K562 (cell line): Measurements from ENCODE around the gene AURKB. TPM values are rescaled to one million over a fixed set of nuclear protein-coding genes. Genes with fewer than 3 reads are reported as not detected.
A peak's percentile ranks its signal among the peaks of the same experiment; 100 is the strongest.

Experiments
- ATAC-seq: fragments of 200-7000 bp; cut with Tn5 transposase; 3 replicates; pipeline ENCODE4 v1.9.1; 2020; ENCODE audit warnings: moderate library complexity
- BruUV-seq: library from RNA; stranded (reverse); fragments of 400-500 nt; replicated peaks from 2 replicates; lab custom pipeline; 2021; lab: Mats Ljungman, UMichigan
- CTCF ChIA-PET: fragments of 300-600 bp; formaldehyde crosslinking; extraction: SDS; loops from one replicate; lab custom pipeline; 2021; ENCODE audit warnings: low intra/inter-chr PET ratio; lab: Yijun Ruan, JAX
- POLR2A ChIA-PET: fragments of 300-600, 350-650 bp; sonication (Branson Sonifier 250); formaldehyde crosslinking; extraction: SDS; loops from one replicate; lab custom pipeline; 2021; ENCODE audit warnings: antibody characterized with exemption, inconsistent platforms; lab: Yijun Ruan, JAX
- DNase-seq, 4 experiments: peaks; one replicate each; pipeline versions ENCODE4 v3.0.0 to v3.0.0-alpha.2; 2011 to 2018; ENCODE audit warnings: low spot score in 3 of 4, mixed read lengths in 3 of 4; ENCODE audit errors: extremely low read depth in 1 of 4
- FAIRE-seq: peaks from 2 replicates; lab custom pipeline; 2011; peaks lifted over from hg19 to GRCh38; lab: Jason Lieb, UNC
- H2AFZ ChIP-seq: 2 replicates; pipeline ENCODE4 v1.6.0; 2011; ENCODE audit warnings: low read depth, low read length, control low read depth, inconsistent platforms
- H3K27ac ChIP-seq: fragments of 200-600 bp; 3 replicates; pipeline ENCODE4 v1.8.0; 2011; ENCODE audit warnings: low read depth, mild to moderate bottlenecking, control low read depth, inconsistent platforms, low read length, moderate library complexity, mixed read lengths; ENCODE audit errors: extremely low read depth
- H3K27me3 ChIP-seq, 2 experiments: fragments of 300-600 bp in 1 of 2; 2 replicates in 1 of 2; 3 replicates in 1 of 2; pipeline versions ENCODE4 v1.6.0 to v1.8.0; 2011; ENCODE audit warnings: inconsistent platforms in 2 of 2, low read length in 2 of 2, mild to moderate bottlenecking in 1 of 2, mixed read lengths in 1 of 2, moderate library complexity in 1 of 2; ENCODE audit not compliant: control insufficient read depth in 2 of 2, insufficient read depth in 2 of 2
- H3K36me3 ChIP-seq: fragments of 300-600 bp; 3 replicates; pipeline ENCODE4 v1.8.0; 2011; ENCODE audit warnings: mild to moderate bottlenecking, low read length, inconsistent platforms; ENCODE audit not compliant: control insufficient read depth, insufficient read depth
- H3K4me1 ChIP-seq, 2 experiments: fragments of 200-600 bp in 1 of 2; replicated peaks in 1 of 2; 2 replicates in 1 of 2; 3 replicates in 1 of 2; pipeline versions ENCODE4 v1.5.1 to v1.8.0; 2011; ENCODE audit warnings: inconsistent platforms in 2 of 2, low read length in 2 of 2, mild to moderate bottlenecking in 1 of 2, mixed read lengths in 1 of 2, moderate library complexity in 1 of 2; ENCODE audit not compliant: control insufficient read depth in 2 of 2, insufficient read depth in 2 of 2
- H3K4me2 ChIP-seq: 2 replicates; pipeline ENCODE4 v1.6.1; 2011; ENCODE audit warnings: low read length, control low read depth, inconsistent platforms, mixed read lengths; ENCODE audit not compliant: insufficient read depth
- H3K4me3 ChIP-seq: fragments of 200-600 bp; sonication (generic), shearing (Covaris generic); 2 replicates; pipeline ENCODE4 v1.5.1; 2016; ENCODE audit warnings: control low read depth, inconsistent platforms
- H3K79me2 ChIP-seq: fragments of 200-600 bp; 3 replicates; pipeline ENCODE4 v1.8.0; 2011; ENCODE audit warnings: low read length, inconsistent platforms; ENCODE audit not compliant: control insufficient read depth, insufficient read depth
- H3K9ac ChIP-seq, 2 experiments: 2 replicates each; pipeline versions ENCODE4 v1.6.0 to v1.6.1; 2011; ENCODE audit warnings: low read depth in 2 of 2, low read length in 2 of 2, control low read depth in 1 of 2, inconsistent platforms in 1 of 2, mild to moderate bottlenecking in 1 of 2, mixed read lengths in 1 of 2; ENCODE audit not compliant: insufficient read depth in 1 of 2
- H3K9me1 ChIP-seq: one replicate; pipeline ENCODE4 v1.6.0; 2011; ENCODE audit warnings: inconsistent platforms, mild to moderate bottlenecking, low read length, moderate library complexity; ENCODE audit not compliant: control insufficient read depth, insufficient read depth
- H3K9me3 ChIP-seq: replicated peaks from 2 replicates; pipeline ENCODE4 v1.5.1; 2011; ENCODE audit warnings: low read depth, low read length, inconsistent platforms; ENCODE audit not compliant: control insufficient read depth, insufficient read depth
- H4K20me1 ChIP-seq: replicated peaks from 2 replicates; pipeline ENCODE4 v1.6.1; 2011; ENCODE audit warnings: low read length, inconsistent platforms, mixed read lengths; ENCODE audit not compliant: control insufficient read depth, insufficient read depth
- C11orf30 ChIP-seq: fragments of 450-650 bp; IDR thresholded peaks from 2 replicates; pipeline ENCODE4 v1.6.1; 2016; ENCODE audit warnings: low read depth, mild to moderate bottlenecking
- E2F1 ChIP-seq: sonication (generic); formaldehyde crosslinking; IDR thresholded peaks from 2 replicates; pipeline ENCODE4 v1.8.1; 2023; ENCODE audit warnings: mild to moderate bottlenecking, missing genetic modification reagents, moderate library complexity
- HNRNPLL ChIP-seq: fragments of 200-400 bp; formaldehyde crosslinking; IDR thresholded peaks from 2 replicates; pipeline ENCODE4 v1.6.1; 2017; ENCODE audit warnings: low read length, low read depth, mild to moderate bottlenecking; ENCODE audit not compliant: poor library complexity, severe bottlenecking
- KDM5B ChIP-seq: fragments of 200-600 bp; sonication (generic); IDR thresholded peaks from 2 replicates; pipeline ENCODE4 v1.6.1; 2012; ENCODE audit warnings: low read depth, mild to moderate bottlenecking, moderate library complexity, low read length, control low read depth, inconsistent platforms; ENCODE audit not compliant: insufficient replicate concordance
- L3MBTL2 ChIP-seq: fragments of 450-650 bp; IDR thresholded peaks from 2 replicates; pipeline ENCODE4 v1.6.1; 2016; ENCODE audit warnings: mild to moderate bottlenecking, moderate library complexity
- NR2C2 ChIP-seq, 2 experiments: fragments of 200-800 bp in 1 of 2; sonication (Bioruptor generic) in 1 of 2; sonication (generic) in 1 of 2; formaldehyde crosslinking in 1 of 2; IDR thresholded peaks; 2 replicates each; pipeline versions ENCODE4 v1.6.1 to v1.8.0; 2016 to 2022; ENCODE audit warnings: mild to moderate bottlenecking in 1 of 2, missing compliant biosample characterization in 1 of 2, missing genetic modification characterization in 1 of 2, missing genetic modification reagents in 1 of 2
- RBBP5 ChIP-seq: fragments of 200-600 bp; sonication (generic); IDR thresholded peaks from 2 replicates; pipeline ENCODE4 v1.6.1; 2012; ENCODE audit warnings: borderline replicate concordance, mild to moderate bottlenecking, low read length, control low read depth, inconsistent platforms; ENCODE audit not compliant: insufficient read depth, poor library complexity, severe bottlenecking
- TRIM25 ChIP-seq: fragments of 450-650 bp; IDR thresholded peaks from 2 replicates; pipeline ENCODE4 v1.7.0; 2016; ENCODE audit warnings: borderline replicate concordance
- ZBTB7A ChIP-seq: IDR thresholded peaks from 2 replicates; pipeline ENCODE4 v1.6.1; 2011; ENCODE audit warnings: low read depth, mild to moderate bottlenecking, low read length, moderate library complexity, borderline replicate concordance; ENCODE audit not compliant: control insufficient read depth
- ZC3H4 ChIP-seq: sonication (generic); formaldehyde crosslinking; IDR thresholded peaks from 2 replicates; pipeline ENCODE4 v1.9.0; 2021; ENCODE audit warnings: missing genetic modification reagents, borderline replicate concordance
- ZNF165 ChIP-seq: fragments of 250-450 bp; sonication (Bioruptor Pico); IDR thresholded peaks from 2 replicates; pipeline ENCODE4 v1.4.0; 2020; ENCODE audit warnings: borderline replicate concordance
- ZNF316 ChIP-seq: fragments of 450-650 bp; IDR thresholded peaks from 2 replicates; pipeline ENCODE4 v1.6.1; 2016
- ZSCAN29 ChIP-seq: fragments of 450-650 bp; IDR thresholded peaks from 2 replicates; pipeline ENCODE4 v1.6.1; 2017
- WGBS: fragments of 100-300 bp; shearing (Covaris generic); methylation state at CpG from one replicate; pipeline ENCODE4 v1.1.6; 2016; ENCODE audit warnings: low coverage, mixed read lengths; ENCODE audit not compliant: insufficient coverage; ENCODE audit errors: missing lambda C conversion rate; 5-methylcytosine and 5-hydroxymethylcytosine counted together
- in situ Hi-C: fragments of 300-500 bp; cut with MboI; formaldehyde crosslinking; loops from 4 replicates; pipeline ENCODE4 v1.15.0; 2018; ENCODE audit warnings: inconsistent platforms, mixed read lengths
- intact Hi-C: fragments of 100-400 bp; cut with micrococcal nuclease; formaldehyde crosslinking; loops from 2 replicates; pipeline ENCODE4 v1.14.2; 2022
- polyA plus RNA-seq, 8 experiments: library from polyadenylated mRNA; depleted of rRNA in 4 of 8; stranded (reverse) in 5 of 8; unstranded in 3 of 8; fragments of >200 nt; fragmentation: Nextera tagmentation in 2 of 8; fragmentation: Illumina TruSeq in 1 of 8; extraction: Ambion mirVana in 2 of 8; extraction: Trizol in 1 of 8; gene quantifications; 2 replicates each; pipeline versions ENCODE4 v1.2.1 to v1.2.3, GENCODE V29; 2011 to 2014; ENCODE audit warnings: inconsistent platforms in 1 of 8, missing spikeins in 1 of 8
- total RNA-seq, 7 experiments: library from RNA; depleted of rRNA in 6 of 7; stranded (reverse); fragments of >200 nt in 6 of 7; fragmentation: Illumina TruSeq in 2 of 7; extraction: Trizol in 2 of 7; gene quantifications; 2 replicates each; pipeline versions ENCODE4 v1.2.1 to v1.2.3, GENCODE V29; 2011 to 2021; ENCODE audit warnings: low replicate concordance in 1 of 7

Gene AURKB
- total and polyA plus RNA-seq, 9 of the 15 experiments (the other 6 are each of a cell fraction or from before 2014, with no cell fraction given): 27.2 to 114 (median 74.8) TPM

- TF ChIP-seq HNRNPLL (no peak), NR2C2 (CRISPR knock-in tag; IDR thresholded peaks at IDR 0.05) (no peak), NR2C2 (tag; IDR thresholded peaks at IDR 0.05) (peak; percentile 82), ZNF316 (peak; percentile 82), C11orf30 (peak; percentile 77)
Measured at GRCh38 chr17:8176998-8177731, 33.2 kb downstream of the AURKB start (continued).

GRCh38 chr17:8176197-8176940 is 34.0 kb downstream of the AURKB start, which contains the start of gene TMEM107:
TMEM107 (minus strand) TSS chr17:8176380; CDS start chr17:8176286, 94 bp downstream.
- peak; percentile 71 for FAIRE-seq
- Histone ChIP-seq H3K4me1 (peaks cover 23 to 42% of the 10 kb centered on the region in 2 experiments; a peak in 4 of 5 replicates), H3K27me3 (no peaks in the 10 kb centered on the region), H3K79me2 (peaks cover 10% of the 10 kb centered on the region), H3K9me1 (no peaks in the 10 kb centered on the region), H3K4me2 (peak within 1 kb of the TSS; percentile 88), H3K9ac (peak within 1 kb of the TSS; percentile 75 to 95), H3K9me3 (no peaks in the 10 kb centered on the region), H2AFZ (peak within 1 kb of the TSS; percentile 93), H3K36me3 (no peaks in the 10 kb centered on the region), H4K20me1 (no peaks in the 10 kb centered on the region; the same call in 1 of the 2 replicates), H3K27ac (peak within 1 kb of the TSS; percentile 78), H3K4me3 (peak within 1 kb of the TSS; percentile 54)
- TSS peak; percentile 70 for BruUV-seq
- ChIA-PET CTCF (no interaction called here), POLR2A (no interaction called here)
- peak; percentile 82 for ATAC-seq
- intact Hi-C loops: no loop called here
- peak; percentile 72 to 93 (median 76) for DNase-seq
- WGBS: 4% methylated on average over 47 of the region's 56 CpGs
- in situ Hi-C loops: no loop called here
- TF ChIP-seq TRIM25: no peak
- TF ChIP-seq ZNF165 (CRISPR knock-in tag): no peak
- peak; percentile 24 for TF ChIP-seq RBBP5
- TF ChIP-seq L3MBTL2: peak; percentile 45; the same call in 1 of the 2 replicates
- TF ChIP-seq ZBTB7A: peak; percentile 68; the same call in 1 of the 2 replicates
- TF ChIP-seq ZSCAN29: 0 out of 2 replicates have a peak, but pooled peaks have one; percentile 61
- TF ChIP-seq E2F1 (CRISPR knock-in tag): 0 out of 2 replicates have a peak, but pooled peaks have one; percentile 40
- no peak for TF ChIP-seq ZC3H4 (CRISPR knock-in tag)
- TF ChIP-seq KDM5B: peak; percentile 74
